Lung (tissue), 12 donors: ENCODE measurements around the gene NRG2. TPM values are rescaled to one million over a fixed set of nuclear protein-coding genes. Genes with fewer than 3 reads are reported as not detected.

Experiments used
- ATAC-seq: fragments of 200-7000 bp; cut with Tn5 transposase; one replicate; pipeline ENCODE4 v1.9.1; 2020; ENCODE audit warnings: moderate number of reproducible peaks; ENCODE audit not compliant: insufficient read depth, low FRiP score
- DNase-seq, 3 donors: peaks; one replicate each; pipeline ENCODE4 v3.0.0-alpha.2; 2013 to 2017
- H3K27ac ChIP-seq, 2 donors: one replicate each; pipeline ENCODE4 v1.5.1; 2013; ENCODE audit warnings: mild to moderate bottlenecking in 2 of 2, moderate library complexity in 2 of 2, control low read depth in 1 of 2, inconsistent platforms in 1 of 2, low read depth in 1 of 2, low read length in 1 of 2
- H3K27me3 ChIP-seq, 3 donors: one replicate each; pipeline ENCODE4 v1.5.1; 2013; ENCODE audit warnings: low read length in 2 of 3; ENCODE audit not compliant: control insufficient read depth in 3 of 3, insufficient read depth in 3 of 3
- H3K36me3 ChIP-seq, 4 donors: one replicate each; pipeline ENCODE4 v1.5.1; 2013; ENCODE audit warnings: low read length in 4 of 4, mild to moderate bottlenecking in 1 of 4, moderate library complexity in 1 of 4; ENCODE audit not compliant: control insufficient read depth in 4 of 4, insufficient read depth in 4 of 4
- H3K4me1 ChIP-seq, 5 donors: one replicate each; pipeline ENCODE4 v1.5.1; 2013; ENCODE audit warnings: low read length in 5 of 5, mild to moderate bottlenecking in 2 of 5, moderate library complexity in 1 of 5; ENCODE audit not compliant: control insufficient read depth in 5 of 5, insufficient read depth in 5 of 5
- H3K4me3 ChIP-seq: one replicate; pipeline ENCODE4 v1.5.1; 2013; ENCODE audit warnings: mild to moderate bottlenecking, control low read depth, moderate library complexity
- H3K9ac ChIP-seq, 2 donors: one replicate each; pipeline ENCODE4 v1.5.1; 2013; ENCODE audit warnings: low read length in 2 of 2, control low read depth in 1 of 2; ENCODE audit not compliant: insufficient read depth in 1 of 2
- H3K9me3 ChIP-seq, 4 donors: one replicate each; pipeline ENCODE4 v1.5.1; 2013; ENCODE audit warnings: low read length in 3 of 4, mild to moderate bottlenecking in 1 of 4, moderate library complexity in 1 of 4; ENCODE audit not compliant: control insufficient read depth in 4 of 4, insufficient read depth in 3 of 4
- CTCF ChIP-seq: IDR thresholded peaks from 2 replicates; pipeline ENCODE4 v1.5.1; 2012; ENCODE audit warnings: mild to moderate bottlenecking; ENCODE audit errors: control extremely low read depth, extremely low read depth
- WGBS, 2 donors: extraction: QIAGEN DNeasy Blood & Tissue Kit; methylation state at CpG; one replicate each; pipeline ENCODE4 v1.1.7; 2013; 5-methylcytosine and 5-hydroxymethylcytosine counted together
- polyA plus RNA-seq, 2 donors: library from polyadenylated mRNA; stranded (reverse); fragments of 200-250 nt; gene quantifications; one replicate each; pipeline ENCODE4 v1.2.1, GENCODE V29; 2013
- total RNA-seq, 2 donors: library from RNA; depleted of rRNA in 1 of 2; stranded (reverse); fragments of >200 nt in 1 of 2; gene quantifications; one replicate each; pipeline ENCODE4 v1.2.1, GENCODE V29; 2014 to 2021
- donor health status: control.
- donor health status: control.
- donor health status: Bipolar disorder and iron deficiency.
- donor health status: healthy.
- donor health status: DM: yes; HTN: yes; CAD: no.

NRG2 gene
- total and polyA plus RNA-seq, 4 donors: 0.41 to 3.0 (median 1.0) TPM

GRCh38 chr5:139882316-139882715 is 160.8 kb downstream of the NRG2 start:
- Histone ChIP-seq H3K9ac (no peak overlapping the region), H3K4me1 (peaks cover 0 to 64% (median 24%) of the 10 kb centered on the region in 5 donors), H3K27me3 (no peaks in the 10 kb centered on the region), H3K9me3 (peaks cover 0 to 1% (median 0%) of the 10 kb centered on the region in 4 donors), H3K36me3 (peaks cover 0 to 27% (median 2%) of the 10 kb centered on the region in 4 donors), H3K4me3 (no peak overlapping the region), H3K27ac (no peak overlapping the region)
- no peak for TF ChIP-seq CTCF
- ATAC-seq (no peak), DNase-seq (no peak)
- WGBS, 2 donors: 78 to 88% methylated on average over 3 of the region's 3 CpGs

DNA sequence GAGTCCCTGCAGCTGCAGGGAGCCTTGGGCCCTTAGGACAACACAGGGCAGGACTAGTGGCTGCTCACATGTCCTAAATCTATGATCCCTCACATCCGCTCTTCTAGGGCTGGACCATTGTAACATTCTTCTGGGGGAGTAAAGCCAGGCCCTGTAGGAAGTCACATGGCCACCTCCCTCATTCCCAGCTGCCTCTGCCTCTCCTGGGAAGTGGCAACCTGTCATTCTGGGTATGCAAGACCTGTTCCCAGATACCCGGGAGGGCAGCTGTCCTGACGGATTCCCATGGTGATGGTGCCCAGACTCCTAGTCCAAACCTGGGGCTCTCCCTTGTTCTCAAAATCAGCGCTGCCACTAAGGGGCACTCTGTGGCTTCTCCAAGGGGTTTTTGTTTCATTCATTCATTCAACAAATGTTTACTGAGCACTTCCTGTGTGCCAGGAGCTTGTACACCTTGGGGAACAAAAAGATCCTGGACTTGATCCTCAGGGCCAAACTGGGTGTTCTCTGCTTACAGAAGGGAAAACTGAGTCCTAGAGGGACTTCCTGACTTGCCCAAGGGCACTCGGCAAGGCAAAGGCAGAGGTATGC is 161.9 kb downstream of the NRG2 start:
- DNase-seq (peak; percentile 55 to 83 (median 82)), ATAC-seq (no peak)
- Histone ChIP-seq H3K4me1 (peaks cover 0 to 64% (median 24%) of the 10 kb centered on the region in 5 donors), H3K4me3 (no peak overlapping the region), H3K27me3 (no peaks in the 10 kb centered on the region), H3K36me3 (peaks cover 0 to 27% (median 6%) of the 10 kb centered on the region in 4 donors), H3K9me3 (peaks cover 0 to 1% (median 0%) of the 10 kb centered on the region in 4 donors), H3K9ac (peak overlapping the region in 1 of 2 donors; percentile 44), H3K27ac (no peak overlapping the region)
- TF ChIP-seq CTCF: no peak
- 74 to 91% methylated on average over 5 of the region's 5 CpGs for WGBS, 2 donors

- H3K9ac ChIP-seq: peak overlapping the region; percentile 69 to 75
- H3K27ac ChIP-seq: no peak overlapping the region
- H3K9me3 ChIP-seq: peaks cover 0 to 1% (median 0%) of the 10 kb centered on the region in 4 donors
- no peak for ATAC-seq
- peaks cover 0 to 28% (median 6%) of the 10 kb centered on the region in 4 donors for H3K36me3 ChIP-seq
- TF ChIP-seq CTCF: no peak
- DNase-seq: peak; percentile 82 to 98 (median 97)
- no peak overlapping the region for H3K4me3 ChIP-seq
- no peaks in the 10 kb centered on the region for H3K27me3 ChIP-seq
- peaks cover 0 to 64% (median 24%) of the 10 kb centered on the region in 5 donors for H3K4me1 ChIP-seq
- 66 to 81% methylated on average over 18 of the region's 18 CpGs for WGBS, 2 donors
These were observed 162.5 kb downstream of the NRG2 start for GRCh38 chr5:139880416-139881142.
